ENCODE measurements around the gene UNC5A. TPM values are rescaled to one million over a fixed set of nuclear protein-coding genes. Genes with fewer than 3 reads are reported as not detected.

Gene UNC5A
- total and polyA plus RNA-seq, 10 of the 15 experiments (the other 5 are each of a cell fraction or from before 2014, with no cell fraction given), result not detected

GRCh38 chr5:176921714-176922113, 111.4 kb downstream of the UNC5A start (continued):
- no peak for TF ChIP-seq ZBTB40 (IDR thresholded peaks at IDR 0.05; ENCODE audit: borderline replicate concordance)
- TF ChIP-seq ZNF384 (IDR thresholded peaks at IDR 0.05; ENCODE audit: borderline replicate concordance, low read depth, low read length), result no peak

- Histone ChIP-seq H3K36me3 (ENCODE audit: control insufficient read depth in 2 of 2, insufficient read depth in 2 of 2, low read length in 1 of 2) (peaks cover 0 to 9% of the 10 kb centered on the region in 2 experiments; a peak in 3 of 4 replicates), H2AFZ (ENCODE audit: control insufficient read depth, low read depth, low read length) (no peak overlapping the region), H3K79me2 (ENCODE audit: control insufficient read depth, insufficient read depth, low read length) (no peaks in the 10 kb centered on the region), H3K27ac (ENCODE audit: control insufficient read depth, insufficient read depth) (no peak overlapping the region), H3K4me2 (ENCODE audit: control insufficient read depth, insufficient read depth) (no peak overlapping the region), H3K9me3 (replicated peaks; ENCODE audit: control insufficient read depth, insufficient read depth, low read length) (no peaks in the 10 kb centered on the region), H3K27me3 (replicated peaks in 1 of 2; ENCODE audit: control insufficient read depth in 2 of 2, insufficient read depth in 2 of 2, low read length in 1 of 2) (no peaks in the 10 kb centered on the region), H3K9ac (ENCODE audit: control insufficient read depth, insufficient read depth, low read length) (no peak overlapping the region), H4K20me1 (ENCODE audit: control insufficient read depth, insufficient read depth) (no peaks in the 10 kb centered on the region), H3K4me1 (ENCODE audit: control insufficient read depth, insufficient read depth, low read length) (no peaks in the 10 kb centered on the region), H3K4me3 (no peak overlapping the region)
- ATAC-seq (no peak), FAIRE-seq (no peak), DNase-seq (ENCODE audit: low read depth, low spot score) (no peak)
- ChIA-PET SMC1A (ENCODE audit: uncharacterized antibody, unreplicated experiment) (interaction anchor here (0.7 to 1.3 kb wide), 4 partner anchors 10 to 1196 kb away, joined by 3 to 4 read pairs (median 3); no protein-coding TSS in a partner anchor), CTCF (interaction anchor here (0.9 to 1.1 kb wide), 2 partner anchors 59 to 262 kb away, joined by 3 to 6 read pairs; no protein-coding TSS in a partner anchor), POLR2A (interaction anchor here (0.6 kb wide), 1 partner anchor 91 kb away, joined by 8 read pairs; no protein-coding TSS in a partner anchor), RAD21 (ENCODE audit: unreplicated experiment) (no interaction called here)
- intact Hi-C loops (cut with micrococcal nuclease; ENCODE audit: unreplicated experiment), result no loop called here
- 93% methylated on average over 2 of the region's 2 CpGs for WGBS (ENCODE audit: insufficient coverage, insufficient replicate concordance, low lambda C conversion rate, missing lambda C conversion rate)
- no TSS peak for BruUV-seq (replicated peaks)
- in situ Hi-C loops (cut with MboI), result no loop called here
- TF ChIP-seq RUNX3 (IDR thresholded peaks at IDR 0.05; ENCODE audit: low read length), result no peak
- TF ChIP-seq EZH2 (IDR thresholded peaks at IDR 0.05; ENCODE audit: borderline replicate concordance, control insufficient read depth, low read depth, low read length), result no peak
- no peak for TF ChIP-seq NFYB (IDR thresholded peaks at IDR 0.05; ENCODE audit: insufficient read depth, low read depth, low read length)
- TF ChIP-seq KLF5 (IDR thresholded peaks at IDR 0.05; ENCODE audit: partially characterized antibody), result no peak
- TF ChIP-seq PRDM15 (CRISPR knock-in tag; IDR thresholded peaks at IDR 0.05), result no peak
- no peak for TF ChIP-seq ZSCAN29 (IDR thresholded peaks at IDR 0.05)
- no peak for TF ChIP-seq ZBTB40 (IDR thresholded peaks at IDR 0.05; ENCODE audit: borderline replicate concordance)
- TF ChIP-seq EP300 (IDR thresholded peaks at IDR 0.05; ENCODE audit: borderline replicate concordance in 1 of 2, control insufficient read depth in 1 of 2, low read depth in 2 of 2, low read length in 2 of 2), result no peak
Observed at GRCh38 chr5:176922817-176923216, 112.5 kb downstream of the UNC5A start.

All from GM12878 (cell line).